Measurements from ENCODE around the gene RAB31.

Gene RAB31

GRCh38 chr18:9863282-9863681, 155.2 kb downstream of the RAB31 start:
- DNase-seq (ENCODE audit: low read depth), result no peak

GRCh38 chr18:9865764-9866490, 157.8 kb downstream of the RAB31 start:
- no peak for DNase-seq (ENCODE audit: low read depth)

- DNase-seq (ENCODE audit: low read depth), result no peak
These were observed 158.5 kb downstream of the RAB31 start for GRCh38 chr18:9866627-9867026.

GRCh38 chr18:9867071-9867594, 159.0 kb downstream of the RAB31 start:
- DNase-seq (ENCODE audit: low read depth), result no peak

- no peak for DNase-seq (ENCODE audit: low read depth)
These were observed 161.0 kb downstream of the RAB31 start for GRCh38 chr18:9868857-9869714.

- no peak for DNase-seq (ENCODE audit: low read depth)
These were observed 161.8 kb downstream of the RAB31 start for GRCh38 chr18:9869715-9870430.

GRCh38 chr18:9870431-9871008, 162.4 kb downstream of the RAB31 start:
- no peak for DNase-seq (ENCODE audit: low read depth)

- no peak for DNase-seq (ENCODE audit: low read depth)
These were observed 163.2 kb downstream of the RAB31 start for GRCh38 chr18:9871244-9871746.

GRCh38 chr18:9872823-9873222, 164.7 kb downstream of the RAB31 start:
- DNase-seq (ENCODE audit: low read depth), result no peak

GRCh38 chr18:9874728-9875127, 166.6 kb downstream of the RAB31 start:
- DNase-seq (ENCODE audit: low read depth), result no peak

GRCh38 chr18:9876212-9876866, 168.2 kb downstream of the RAB31 start:
- no peak for DNase-seq (ENCODE audit: low read depth)

GRCh38 chr18:9876867-9877654, 169.0 kb downstream of the RAB31 start:
- no peak for DNase-seq (ENCODE audit: low read depth)

GRCh38 chr18:9877655-9878014, 169.5 kb downstream of the RAB31 start:
- DNase-seq (ENCODE audit: low read depth), result no peak

- DNase-seq (ENCODE audit: low read depth), result no peak
These were observed 170.0 kb downstream of the RAB31 start for GRCh38 chr18:9878095-9878494.

GRCh38 chr18:9878783-9879242, 170.7 kb downstream of the RAB31 start:
- DNase-seq (ENCODE audit: low read depth), result no peak

GRCh38 chr18:9884090-9884489, 176.0 kb downstream of the RAB31 start:
- DNase-seq (ENCODE audit: low read depth), result no peak

GRCh38 chr18:9884532-9885140, 176.5 kb downstream of the RAB31 start:
- DNase-seq (ENCODE audit: low read depth), result no peak

- DNase-seq (ENCODE audit: low read depth), result no peak
These were observed 177.3 kb downstream of the RAB31 start, which contains the start of gene TXNDC2 for GRCh38 chr18:9885170-9886004. TSS of gene TXNDC2 (plus strand) at chr18:9885973. CDS start at chr18:9886681, 708 bp downstream.

GRCh38 chr18:9886005-9886348, 177.9 kb downstream of the RAB31 start:
- DNase-seq (ENCODE audit: low read depth), result no peak
